GM19043 (cell line): ENCODE data around the gene SLC7A10.
A peak's percentile ranks its signal among the peaks of the same experiment; 100 is the strongest.
"Not testable (repeated sequence)": the region's sequence is repeated elsewhere in the genome, so short reads cannot be mapped to it uniquely, and the experiment has no call there.

Experiments
- ATAC-seq: cut with Tn5 transposase; IDR thresholded peaks from one replicate; pipeline ENCODE4 v1.9.1; 2021; ENCODE audit warnings: low read depth; ENCODE audit not compliant: unreplicated experiment

SLC7A10 gene

GRCh38 chr19:33189453-33189852 lies 36.2 kb downstream of the SLC7A10 start:
- no peak for ATAC-seq

GRCh38 chr19:33187183-33187540 lies 38.5 kb downstream of the SLC7A10 start:
- no peak for ATAC-seq

GRCh38 chr19:33186431-33187182 lies 39.0 kb downstream of the SLC7A10 start:
- no peak for ATAC-seq

- ATAC-seq, result peak; percentile 14
Observed at GRCh38 chr19:33177417-33177979, 48.2 kb downstream of the SLC7A10 start.

- ATAC-seq, result peak; percentile 75
Observed at GRCh38 chr19:33176670-33177416, 48.8 kb downstream of the SLC7A10 start.

GRCh38 chr19:33175886-33176669 lies 49.6 kb downstream of the SLC7A10 start:
- ATAC-seq, result no peak

- ATAC-seq, result no peak
Observed at GRCh38 chr19:33175156-33175782, 50.4 kb downstream of the SLC7A10 start.

GRCh38 chr19:33174186-33174585 lies 51.5 kb downstream of the SLC7A10 start:
- no peak for ATAC-seq

GRCh38 chr19:33171916-33172359 lies 53.7 kb downstream of the SLC7A10 start:
- no peak for ATAC-seq

- no peak for ATAC-seq
Observed at GRCh38 chr19:33171222-33171795, 54.3 kb downstream of the SLC7A10 start.

- ATAC-seq, result no peak
Observed at GRCh38 chr19:33168528-33168927, 57.1 kb downstream of the SLC7A10 start.

GRCh38 chr19:33167438-33167837 lies 58.2 kb downstream of the SLC7A10 start:
- no peak for ATAC-seq

- ATAC-seq, result not testable (repeated sequence)
Observed at GRCh38 chr19:33166037-33166436, 59.6 kb downstream of the SLC7A10 start.

- no peak for ATAC-seq
Observed at GRCh38 chr19:33163481-33163880, 62.2 kb downstream of the SLC7A10 start.

GRCh38 chr19:33161201-33161600 lies 64.4 kb downstream of the SLC7A10 start:
- ATAC-seq, result no peak

- no peak for ATAC-seq
Observed at GRCh38 chr19:33159893-33160292, 65.8 kb downstream of the SLC7A10 start.

GRCh38 chr19:33159149-33159548 lies 66.5 kb downstream of the SLC7A10 start:
- no peak for ATAC-seq
